ENCODE results near the gene FNDC3B.

The FNDC3B gene

GRCh38 chr3:172080503-172080902 lies 41.1 kb downstream of the FNDC3B start:
- Histone ChIP-seq H3K9ac (ENCODE audit: low read length in 5 of 5) (no peak overlapping the region), H3K4me1 (ENCODE audit: control insufficient read depth in 5 of 5, insufficient read depth in 5 of 5, low read length in 5 of 5) (peaks cover 0 to 34% (median 21%) of the 10 kb centered on the region in 5 donors), H3K36me3 (ENCODE audit: control insufficient read depth in 5 of 5, insufficient read depth in 5 of 5, low read length in 5 of 5) (peaks cover 0 to 9% (median 7%) of the 10 kb centered on the region in 5 donors), H3K9me3 (ENCODE audit: control insufficient read depth in 5 of 5, low read length in 5 of 5) (no peaks in the 10 kb centered on the region), H3K27ac (ENCODE audit: low read depth, low read length) (no peak overlapping the region), H3K4me3 (ENCODE audit: low read depth in 1 of 5, low read length in 5 of 5) (no peak overlapping the region), H3K27me3 (ENCODE audit: control insufficient read depth in 5 of 5, insufficient read depth in 4 of 5, low read length in 5 of 5) (no peaks in the 10 kb centered on the region)

- H3K27ac ChIP-seq (ENCODE audit: low read depth, low read length) = peak overlapping the region; percentile 80
- peaks cover 0 to 32% (median 14%) of the 10 kb centered on the region in 5 donors for H3K4me1 ChIP-seq (ENCODE audit: control insufficient read depth in 5 of 5, insufficient read depth in 5 of 5, low read length in 5 of 5)
- H3K27me3 ChIP-seq (ENCODE audit: control insufficient read depth in 5 of 5, insufficient read depth in 4 of 5, low read length in 5 of 5) = no peaks in the 10 kb centered on the region
- H3K36me3 ChIP-seq (ENCODE audit: control insufficient read depth in 5 of 5, insufficient read depth in 5 of 5, low read length in 5 of 5) = peaks cover 0 to 9% (median 5%) of the 10 kb centered on the region in 5 donors
- H3K9ac ChIP-seq (ENCODE audit: low read length in 5 of 5) = peak overlapping the region in 2 of 5 donors; percentile 11 to 19
- H3K9me3 ChIP-seq (ENCODE audit: control insufficient read depth in 5 of 5, low read length in 5 of 5) = no peaks in the 10 kb centered on the region
- H3K4me3 ChIP-seq (ENCODE audit: low read depth in 1 of 5, low read length in 5 of 5) = no peak overlapping the region
These were observed 42.9 kb downstream of the FNDC3B start for GRCh38 chr3:172082269-172082668.

GRCh38 chr3:172082820-172083513 lies 43.6 kb downstream of the FNDC3B start:
- no peaks in the 10 kb centered on the region for H3K27me3 ChIP-seq (ENCODE audit: control insufficient read depth in 5 of 5, insufficient read depth in 4 of 5, low read length in 5 of 5)
- peaks cover 0 to 34% (median 19%) of the 10 kb centered on the region in 5 donors for H3K4me1 ChIP-seq (ENCODE audit: control insufficient read depth in 5 of 5, insufficient read depth in 5 of 5, low read length in 5 of 5)
- peaks cover 0 to 9% (median 5%) of the 10 kb centered on the region in 5 donors for H3K36me3 ChIP-seq (ENCODE audit: control insufficient read depth in 5 of 5, insufficient read depth in 5 of 5, low read length in 5 of 5)
- H3K9ac ChIP-seq (ENCODE audit: low read length in 5 of 5) = peak overlapping the region in 2 of 5 donors; percentile 11 to 19
- H3K9me3 ChIP-seq (ENCODE audit: control insufficient read depth in 5 of 5, low read length in 5 of 5) = no peaks in the 10 kb centered on the region
- H3K4me3 ChIP-seq (ENCODE audit: low read depth in 1 of 5, low read length in 5 of 5) = no peak overlapping the region
- H3K27ac ChIP-seq (ENCODE audit: low read depth, low read length) = peak overlapping the region; percentile 80

- Histone ChIP-seq H3K27me3 (ENCODE audit: control insufficient read depth in 5 of 5, insufficient read depth in 4 of 5, low read length in 5 of 5) (no peaks in the 10 kb centered on the region), H3K4me1 (ENCODE audit: control insufficient read depth in 5 of 5, insufficient read depth in 5 of 5, low read length in 5 of 5) (peaks cover 0 to 34% (median 23%) of the 10 kb centered on the region in 5 donors), H3K9me3 (ENCODE audit: control insufficient read depth in 5 of 5, low read length in 5 of 5) (no peaks in the 10 kb centered on the region), H3K36me3 (ENCODE audit: control insufficient read depth in 5 of 5, insufficient read depth in 5 of 5, low read length in 5 of 5) (peaks cover 0 to 7% (median 5%) of the 10 kb centered on the region in 5 donors), H3K4me3 (ENCODE audit: low read depth in 1 of 5, low read length in 5 of 5) (no peak overlapping the region), H3K27ac (ENCODE audit: low read depth, low read length) (peak overlapping the region; percentile 18), H3K9ac (ENCODE audit: low read length in 5 of 5) (no peak overlapping the region)
These were observed 44.6 kb downstream of the FNDC3B start for GRCh38 chr3:172083995-172084409.

- no peaks in the 10 kb centered on the region for H3K27me3 ChIP-seq (ENCODE audit: control insufficient read depth in 5 of 5, insufficient read depth in 4 of 5, low read length in 5 of 5)
- peaks cover 0 to 7% (median 5%) of the 10 kb centered on the region in 5 donors for H3K36me3 ChIP-seq (ENCODE audit: control insufficient read depth in 5 of 5, insufficient read depth in 5 of 5, low read length in 5 of 5)
- H3K9ac ChIP-seq (ENCODE audit: low read length in 5 of 5) = no peak overlapping the region
- peak overlapping the region; percentile 18 for H3K27ac ChIP-seq (ENCODE audit: low read depth, low read length)
- H3K4me1 ChIP-seq (ENCODE audit: control insufficient read depth in 5 of 5, insufficient read depth in 5 of 5, low read length in 5 of 5) = peaks cover 3 to 41% (median 27%) of the 10 kb centered on the region in 5 donors
- no peak overlapping the region for H3K4me3 ChIP-seq (ENCODE audit: low read depth in 1 of 5, low read length in 5 of 5)
- H3K9me3 ChIP-seq (ENCODE audit: control insufficient read depth in 5 of 5, low read length in 5 of 5) = no peaks in the 10 kb centered on the region
These were observed 45.6 kb downstream of the FNDC3B start for GRCh38 chr3:172084871-172085556.

- no peaks in the 10 kb centered on the region for H3K9me3 ChIP-seq (ENCODE audit: control insufficient read depth in 5 of 5, low read length in 5 of 5)
- H3K9ac ChIP-seq (ENCODE audit: low read length in 5 of 5) = no peak overlapping the region
- H3K4me1 ChIP-seq (ENCODE audit: control insufficient read depth in 5 of 5, insufficient read depth in 5 of 5, low read length in 5 of 5) = peaks cover 3 to 41% (median 27%) of the 10 kb centered on the region in 5 donors
- H3K36me3 ChIP-seq (ENCODE audit: control insufficient read depth in 5 of 5, insufficient read depth in 5 of 5, low read length in 5 of 5) = peaks cover 0 to 5% (median 5%) of the 10 kb centered on the region in 5 donors
- H3K4me3 ChIP-seq (ENCODE audit: low read depth in 1 of 5, low read length in 5 of 5) = no peak overlapping the region
- H3K27ac ChIP-seq (ENCODE audit: low read depth, low read length) = no peak overlapping the region
- H3K27me3 ChIP-seq (ENCODE audit: control insufficient read depth in 5 of 5, insufficient read depth in 4 of 5, low read length in 5 of 5) = no peaks in the 10 kb centered on the region
These were observed 46.1 kb downstream of the FNDC3B start for GRCh38 chr3:172085557-172085895.

GRCh38 chr3:172086071-172086470 lies 46.7 kb downstream of the FNDC3B start:
- peaks cover 3 to 41% (median 27%) of the 10 kb centered on the region in 5 donors for H3K4me1 ChIP-seq (ENCODE audit: control insufficient read depth in 5 of 5, insufficient read depth in 5 of 5, low read length in 5 of 5)
- H3K27ac ChIP-seq (ENCODE audit: low read depth, low read length) = no peak overlapping the region
- no peak overlapping the region for H3K4me3 ChIP-seq (ENCODE audit: low read depth in 1 of 5, low read length in 5 of 5)
- H3K9me3 ChIP-seq (ENCODE audit: control insufficient read depth in 5 of 5, low read length in 5 of 5) = no peaks in the 10 kb centered on the region
- H3K27me3 ChIP-seq (ENCODE audit: control insufficient read depth in 5 of 5, insufficient read depth in 4 of 5, low read length in 5 of 5) = no peaks in the 10 kb centered on the region
- H3K36me3 ChIP-seq (ENCODE audit: control insufficient read depth in 5 of 5, insufficient read depth in 5 of 5, low read length in 5 of 5) = peaks cover 0 to 5% (median 3%) of the 10 kb centered on the region in 5 donors
- H3K9ac ChIP-seq (ENCODE audit: low read length in 5 of 5) = no peak overlapping the region

- Histone ChIP-seq H3K27ac (ENCODE audit: low read depth, low read length) (peak overlapping the region; percentile 3), H3K36me3 (ENCODE audit: control insufficient read depth in 5 of 5, insufficient read depth in 5 of 5, low read length in 5 of 5) (peaks cover 0 to 5% (median 3%) of the 10 kb centered on the region in 5 donors), H3K27me3 (ENCODE audit: control insufficient read depth in 5 of 5, insufficient read depth in 4 of 5, low read length in 5 of 5) (no peaks in the 10 kb centered on the region), H3K9ac (ENCODE audit: low read length in 5 of 5) (no peak overlapping the region), H3K9me3 (ENCODE audit: control insufficient read depth in 5 of 5, low read length in 5 of 5) (no peaks in the 10 kb centered on the region), H3K4me1 (ENCODE audit: control insufficient read depth in 5 of 5, insufficient read depth in 5 of 5, low read length in 5 of 5) (peaks cover 3 to 37% (median 24%) of the 10 kb centered on the region in 5 donors), H3K4me3 (ENCODE audit: low read depth in 1 of 5, low read length in 5 of 5) (no peak overlapping the region)
These were observed 47.8 kb downstream of the FNDC3B start for GRCh38 chr3:172087198-172087597.

GRCh38 chr3:172087602-172088580 lies 48.5 kb downstream of the FNDC3B start:
- Histone ChIP-seq H3K27ac (ENCODE audit: low read depth, low read length) (peak overlapping the region; percentile 3), H3K27me3 (ENCODE audit: control insufficient read depth in 5 of 5, insufficient read depth in 4 of 5, low read length in 5 of 5) (no peaks in the 10 kb centered on the region), H3K36me3 (ENCODE audit: control insufficient read depth in 5 of 5, insufficient read depth in 5 of 5, low read length in 5 of 5) (peaks cover 0 to 6% (median 5%) of the 10 kb centered on the region in 5 donors), H3K4me3 (ENCODE audit: low read depth in 1 of 5, low read length in 5 of 5) (no peak overlapping the region), H3K9ac (ENCODE audit: low read length in 5 of 5) (no peak overlapping the region), H3K9me3 (ENCODE audit: control insufficient read depth in 5 of 5, low read length in 5 of 5) (no peaks in the 10 kb centered on the region), H3K4me1 (ENCODE audit: control insufficient read depth in 5 of 5, insufficient read depth in 5 of 5, low read length in 5 of 5) (peaks cover 3 to 31% (median 18%) of the 10 kb centered on the region in 5 donors)
